IPS-NIHi11 (cell line): ENCODE data around the gene PTRHD1.
A peak's percentile ranks its signal among the peaks of the same experiment; 100 is the strongest.

Experiments used
- DNase-seq: peaks from one replicate; pipeline ENCODE4 v3.0.0; 2012; ENCODE audit warnings: mixed read lengths, low spot score

Gene PTRHD1

GRCh38 chr2:24756789-24757188 is 36.4 kb downstream of the PTRHD1 start:
- DNase-seq, result no peak

GRCh38 chr2:24754985-24755705 is 38.0 kb downstream of the PTRHD1 start:
- DNase-seq, result no peak

- DNase-seq, result peak; percentile 65
These were observed 44.0 kb downstream of the PTRHD1 start for GRCh38 chr2:24749069-24749691.

- DNase-seq, result no peak
These were observed 45.9 kb downstream of the PTRHD1 start for GRCh38 chr2:24747299-24747698.

GRCh38 chr2:24745825-24746224 is 47.4 kb downstream of the PTRHD1 start:
- DNase-seq, result no peak

GRCh38 chr2:24744356-24744755 is 48.8 kb downstream of the PTRHD1 start:
- no peak for DNase-seq

GRCh38 chr2:24743924-24744323 is 49.3 kb downstream of the PTRHD1 start:
- DNase-seq, result no peak

GRCh38 chr2:24742730-24743129 is 50.5 kb downstream of the PTRHD1 start:
- no peak for DNase-seq

GRCh38 chr2:24740142-24740541 is 53.0 kb downstream of the PTRHD1 start:
- no peak for DNase-seq
